K562 (cell line): ENCODE results near the gene PACS2.

Experiments used
- ARHGAP35 ChIP-seq: fragments of 450-650 bp; IDR thresholded peaks from 2 replicates; pipeline ENCODE4 v1.6.1; 2018; ENCODE audit not compliant: partially characterized antibody
- CTCF ChIP-seq, 3 experiments: IDR thresholded peaks in 2 of 3; conservative IDR thresholded peaks in 1 of 3; 2 replicates each; pipeline ENCODE4 v1.5.1; 2011 to 2012; ENCODE audit warnings: low read length in 3 of 3, mild to moderate bottlenecking in 3 of 3, control low read depth in 2 of 3, improper control_type of control experiment in 1 of 3, inconsistent platforms in 1 of 3, low read depth in 1 of 3, mixed read lengths in 1 of 3, moderate library complexity in 1 of 3; ENCODE audit not compliant: insufficient read depth in 2 of 3
- JUNB ChIP-seq: fragments of 450-650 bp; formaldehyde crosslinking; conservative IDR thresholded peaks from 2 replicates; pipeline ENCODE4 v1.4.0; 2020; ENCODE audit warnings: mild to moderate bottlenecking
- KDM1A ChIP-seq, 2 experiments: fragments of 450-650 bp; IDR thresholded peaks; 2 replicates each; pipeline ENCODE4 v1.6.1; 2016; ENCODE audit warnings: mild to moderate bottlenecking in 2 of 2
- MYBL2 ChIP-seq, 2 experiments: fragments of 450-650 bp in 1 of 2; sonication (generic) in 1 of 2; formaldehyde crosslinking in 1 of 2; IDR thresholded peaks; 2 replicates each; pipeline versions ENCODE4 v1.6.1 to v1.8.1; 2017 to 2022; ENCODE audit warnings: borderline replicate concordance in 1 of 2, inconsistent platforms in 1 of 2, low read depth in 1 of 2, mild to moderate bottlenecking in 1 of 2, missing genetic modification reagents in 1 of 2, moderate library complexity in 1 of 2
- NRF1 ChIP-seq, 2 experiments: fragments of 450-650 bp; IDR thresholded peaks in 1 of 2; conservative IDR thresholded peaks in 1 of 2; 2 replicates each; pipeline ENCODE4 v1.6.1; 2014; ENCODE audit warnings: mild to moderate bottlenecking in 2 of 2
- ZEB2 ChIP-seq: fragments of 450-650 bp; IDR thresholded peaks from 2 replicates; pipeline ENCODE4 v1.6.1; 2016
- ZNF282 ChIP-seq: sonication (generic); formaldehyde crosslinking; IDR thresholded peaks from 2 replicates; pipeline ENCODE4 v1.8.1; 2023; ENCODE audit warnings: missing genetic modification reagents

GRCh38 chr14:105414456-105415371 lies 100.2 kb downstream of the PACS2 start:
- TF ChIP-seq KDM1A (IDR thresholded peaks at IDR 0.05) (no peak), NRF1 (conservative IDR thresholded peaks at IDR 0.05 in 1 of 2, IDR thresholded peaks at IDR 0.05 in 1 of 2) (peak; percentile 59 to 69; a peak in 3 of 4 replicates), ZEB2 (no peak), MYBL2 (IDR thresholded peaks at IDR 0.05; ENCODE audit: low read depth) (no peak), MYBL2 (CRISPR knock-in tag; IDR thresholded peaks at IDR 0.05; ENCODE audit: borderline replicate concordance) (no peak), CTCF (IDR thresholded peaks at IDR 0.05 in 2 of 3, conservative IDR thresholded peaks at IDR 0.05 in 1 of 3; ENCODE audit: insufficient read depth in 2 of 3, low read depth in 1 of 3, low read length in 3 of 3) (peak; percentile 57 to 72 (median 57)), JUNB (no peak), ARHGAP35 (no peak), ZNF282 (CRISPR knock-in tag) (no peak)
